COR-L47 (cell line): ENCODE measurements around the gene VSIR.

Source experiments
- DNase-seq: peaks from one replicate; lab custom pipeline; 2025; lab: John Stamatoyannopoulos, UW

VSIR gene

GRCh38 chr10:71727738-71728737 is 45.3 kb downstream of the VSIR start:
- no peak for DNase-seq

- no peak for DNase-seq
These were observed 46.1 kb downstream of the VSIR start for GRCh38 chr10:71727105-71727737.

GRCh38 chr10:71726580-71727104 is 46.7 kb downstream of the VSIR start:
- no peak for DNase-seq

- DNase-seq: no peak
These were observed 47.2 kb downstream of the VSIR start for GRCh38 chr10:71725998-71726579.

DNA sequence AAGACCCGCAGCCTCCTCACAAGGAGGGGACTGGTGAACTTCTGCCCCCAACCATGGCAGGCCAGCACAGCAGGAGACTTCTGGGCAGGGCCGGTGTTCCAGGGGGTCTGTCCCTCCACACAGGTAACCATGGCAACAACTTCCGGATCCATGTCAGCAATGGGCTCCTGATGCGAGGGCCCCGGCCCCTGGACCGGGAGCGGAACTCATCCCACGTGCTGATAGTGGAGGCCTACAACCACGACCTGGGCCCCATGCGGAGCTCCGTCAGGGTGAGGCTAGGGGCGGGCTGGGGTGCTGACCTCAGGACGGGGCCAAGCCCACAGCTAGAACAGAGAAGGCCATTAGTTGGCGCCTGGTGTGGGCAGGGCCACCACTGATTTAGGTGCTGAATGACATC is 48.1 kb downstream of the VSIR start:
- no peak for DNase-seq

GRCh38 chr10:71724539-71724938 is 48.8 kb downstream of the VSIR start:
- DNase-seq: no peak

GRCh38 chr10:71723311-71723710 is 50.0 kb downstream of the VSIR start:
- DNase-seq: no peak

- no peak for DNase-seq
These were observed 50.5 kb downstream of the VSIR start for GRCh38 chr10:71722849-71723248.

GRCh38 chr10:71721313-71721712 is 52.0 kb downstream of the VSIR start:
- DNase-seq: no peak

DNA sequence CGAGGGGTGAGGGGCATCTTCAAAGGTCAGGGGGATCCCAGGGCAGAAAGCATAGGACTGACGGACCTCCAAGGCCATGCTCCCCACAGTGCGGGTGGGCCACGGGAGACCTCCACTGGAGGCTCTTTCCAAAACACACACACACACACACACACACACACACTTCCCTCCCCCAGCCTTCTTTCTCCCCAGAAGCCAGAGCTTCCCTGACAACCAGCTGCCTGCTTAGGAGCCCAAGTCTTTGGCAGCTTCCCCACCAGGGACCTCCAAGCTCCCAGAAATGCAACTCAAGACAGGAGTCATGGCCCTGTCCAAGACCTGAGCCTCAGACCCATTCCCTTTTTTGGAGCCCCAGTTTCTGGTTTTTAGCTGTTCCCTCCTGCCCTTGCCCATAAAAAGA is 53.0 kb downstream of the VSIR start:
- DNase-seq: no peak

DNA sequence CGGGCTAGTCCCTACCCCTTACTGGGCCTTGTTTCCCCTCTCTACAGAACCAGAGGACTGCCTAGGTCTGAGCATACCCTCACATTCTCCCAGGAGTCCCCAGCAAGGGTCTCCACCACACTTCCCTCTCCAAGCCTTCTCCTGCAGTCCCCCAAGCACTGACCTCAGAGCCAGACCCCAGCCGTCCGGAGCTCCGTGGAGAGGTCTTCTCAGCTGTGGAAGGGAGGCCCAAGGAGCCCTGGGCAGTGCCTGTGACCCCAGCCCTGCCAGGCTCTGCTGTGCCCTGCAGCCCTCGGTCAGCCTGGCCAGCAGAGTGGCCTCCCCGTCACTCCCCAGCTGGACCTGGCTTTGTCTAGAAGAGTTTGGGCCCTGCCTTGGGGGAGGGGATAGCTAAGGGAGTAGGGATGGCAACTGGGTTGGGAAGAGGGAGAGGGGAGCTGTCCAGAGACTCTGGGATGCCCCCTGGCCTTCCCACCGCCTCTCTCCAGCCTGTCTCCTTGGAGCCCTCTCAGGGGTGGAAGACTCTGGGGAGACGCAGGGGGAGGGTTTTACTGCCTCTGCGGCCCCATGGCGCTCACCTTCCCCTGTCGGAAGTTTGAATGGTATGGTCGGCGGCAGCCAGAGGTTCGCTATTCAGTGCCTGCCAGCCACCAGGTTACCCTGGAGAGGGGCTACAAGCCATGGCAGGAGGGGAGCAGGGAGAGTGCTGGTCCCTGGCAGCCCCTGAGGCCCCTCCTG is 53.7 kb downstream of the VSIR start, which contains the start of gene C10orf105:
TSS of gene C10orf105 (minus strand) at position 315 of the 738 bp plus-strand sequence. CDS start 3,441 bp downstream, outside the sequence.
- no peak for DNase-seq

DNA sequence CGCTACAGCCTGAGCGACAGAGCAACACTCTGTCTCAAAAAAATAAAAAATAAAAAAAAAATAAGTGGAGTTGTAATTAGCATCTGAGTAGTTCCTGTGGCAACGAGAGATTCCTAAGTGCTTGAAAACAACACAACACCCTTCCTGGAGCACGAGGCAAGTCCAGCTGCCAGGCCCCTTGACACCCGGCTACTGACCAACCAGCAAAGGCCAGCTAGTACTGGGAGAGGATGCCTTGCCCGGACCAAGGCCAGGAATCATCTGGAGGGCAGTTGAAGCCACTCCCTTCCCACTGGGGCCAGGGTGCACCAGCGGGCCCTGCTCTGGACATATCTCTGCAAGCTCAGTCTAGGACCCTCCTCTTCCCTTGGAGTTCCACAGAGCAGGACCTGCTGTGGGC is 54.3 kb downstream of the VSIR start:
- no peak for DNase-seq

GRCh38 chr10:71718165-71718698 is 55.1 kb downstream of the VSIR start:
- no peak for DNase-seq

GRCh38 chr10:71717551-71717951 is 55.8 kb downstream of the VSIR start:
- DNase-seq: no peak

DNA sequence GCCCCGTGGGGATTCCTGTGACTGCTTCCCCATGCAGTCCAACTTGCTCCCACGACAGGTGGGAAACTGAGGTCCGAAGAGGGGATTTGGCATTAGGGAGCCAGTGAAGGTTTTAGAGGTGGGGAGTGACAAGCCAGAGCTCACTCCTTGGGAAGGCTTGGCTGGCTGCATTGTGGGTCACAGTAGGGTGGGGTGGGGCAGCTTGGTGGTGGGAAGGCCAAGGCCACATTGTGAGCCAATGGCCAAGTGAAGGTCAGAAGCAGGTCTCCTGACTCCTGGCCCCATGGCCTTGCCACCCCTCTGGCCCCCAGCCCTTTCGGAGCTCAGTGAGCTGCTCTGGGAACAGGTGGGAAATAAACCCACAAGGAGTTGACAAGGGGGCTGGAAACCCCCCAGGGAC is 56.3 kb downstream of the VSIR start:
- DNase-seq: no peak

DNA sequence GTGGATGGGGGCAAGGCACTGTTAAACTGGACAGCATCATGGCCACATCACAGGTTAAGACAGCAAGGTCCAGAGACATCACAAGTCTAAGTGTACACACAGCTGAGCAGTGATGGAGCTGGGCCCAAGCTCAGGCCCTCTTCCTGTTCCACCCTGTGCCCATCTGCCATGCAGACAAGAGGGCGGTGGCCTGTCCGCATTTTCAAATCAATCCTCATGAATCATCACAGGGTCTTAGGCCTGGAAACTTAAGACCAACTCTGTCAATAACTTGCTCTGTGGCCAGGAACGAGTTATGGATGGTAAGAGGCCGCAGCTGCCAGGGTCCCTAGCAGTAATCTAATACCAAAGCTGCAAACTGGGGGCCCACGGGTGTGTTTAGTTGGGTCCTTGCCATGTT is 56.9 kb downstream of the VSIR start:
- no peak for DNase-seq

DNA sequence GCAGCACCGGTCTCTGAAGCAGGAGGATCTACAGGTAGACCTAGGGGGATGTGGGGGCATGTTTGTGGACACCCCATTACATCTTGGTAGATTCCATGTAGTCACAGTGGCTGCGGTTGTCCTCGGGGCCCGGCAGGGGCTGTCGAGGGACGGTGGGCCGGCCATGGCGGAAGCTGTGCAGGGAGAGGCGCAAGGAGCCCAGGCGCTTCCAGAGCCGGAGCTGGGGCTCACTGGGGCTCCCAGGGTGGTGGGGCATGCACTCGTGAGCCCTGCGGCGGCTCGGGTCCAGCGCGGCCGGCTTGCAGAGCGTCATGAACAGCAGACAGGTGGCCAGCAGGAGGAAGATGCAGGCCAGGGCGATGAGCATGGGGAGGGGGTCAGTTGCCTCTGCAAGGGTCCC is 57.5 kb downstream of the VSIR start:
- DNase-seq: no peak

GRCh38 chr10:71715026-71715425 is 58.3 kb downstream of the VSIR start:
- DNase-seq: no peak

GRCh38 chr10:71714592-71714991 is 58.7 kb downstream of the VSIR start:
- no peak for DNase-seq

- no peak for DNase-seq
These were observed 59.3 kb downstream of the VSIR start for GRCh38 chr10:71714031-71714410.
